ENCODE measurements around the gene REPIN1. TPM values are rescaled to one million over a fixed set of nuclear protein-coding genes. Genes with fewer than 3 reads are reported as not detected.
A peak's percentile ranks its signal among the peaks of the same experiment; 100 is the strongest.

REPIN1 gene
- total RNA-seq, 1 donor from 2014 or later, result 82.2 TPM

GRCh38 chr7:150398108-150398964 lies 29.7 kb downstream of the REPIN1 start:
- Mint-ChIP-seq H3K36me3 (ENCODE audit: low read depth) (peaks cover 3% of the 10 kb centered on the region), H3K27me3 (ENCODE audit: low read depth) (no peaks in the 10 kb centered on the region), H3K4me3 (ENCODE audit: low read depth) (no peak overlapping the region), H3K27ac (no peak overlapping the region), H3K9me3 (no peaks in the 10 kb centered on the region), H3K4me1 (ENCODE audit: low read depth) (peaks cover 28% of the 10 kb centered on the region)
- intact Hi-C loops (cut with micrococcal nuclease), result no loop called here
- no peak for DNase-seq (ENCODE audit: low spot score)

DNA sequence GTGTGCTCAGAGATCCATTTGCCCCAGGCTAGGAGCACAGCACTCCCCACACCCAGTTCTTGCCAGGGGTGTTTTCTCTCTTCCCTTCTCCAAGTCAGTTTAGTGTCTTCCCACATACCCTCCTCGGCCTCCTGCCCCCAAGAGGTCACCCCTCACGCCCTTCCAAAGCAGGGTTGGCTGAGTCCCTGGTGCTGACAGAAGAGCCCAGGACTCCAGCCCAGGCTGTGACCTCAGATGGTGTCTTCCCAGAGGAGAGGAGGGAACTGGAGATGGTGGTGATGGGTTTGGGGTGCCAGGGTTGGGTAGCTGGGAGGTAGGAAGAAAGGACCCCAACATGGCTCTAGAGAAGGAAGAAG lies 30.3 kb downstream of the REPIN1 start:
- Mint-ChIP-seq H3K36me3 (ENCODE audit: low read depth) (peaks cover 3% of the 10 kb centered on the region), H3K27me3 (ENCODE audit: low read depth) (no peaks in the 10 kb centered on the region), H3K27ac (no peak overlapping the region), H3K9me3 (no peaks in the 10 kb centered on the region), H3K4me3 (ENCODE audit: low read depth) (no peak overlapping the region), H3K4me1 (ENCODE audit: low read depth) (peaks cover 33% of the 10 kb centered on the region)
- intact Hi-C loops (cut with micrococcal nuclease), result no loop called here
- DNase-seq (ENCODE audit: low spot score), result no peak

DNA sequence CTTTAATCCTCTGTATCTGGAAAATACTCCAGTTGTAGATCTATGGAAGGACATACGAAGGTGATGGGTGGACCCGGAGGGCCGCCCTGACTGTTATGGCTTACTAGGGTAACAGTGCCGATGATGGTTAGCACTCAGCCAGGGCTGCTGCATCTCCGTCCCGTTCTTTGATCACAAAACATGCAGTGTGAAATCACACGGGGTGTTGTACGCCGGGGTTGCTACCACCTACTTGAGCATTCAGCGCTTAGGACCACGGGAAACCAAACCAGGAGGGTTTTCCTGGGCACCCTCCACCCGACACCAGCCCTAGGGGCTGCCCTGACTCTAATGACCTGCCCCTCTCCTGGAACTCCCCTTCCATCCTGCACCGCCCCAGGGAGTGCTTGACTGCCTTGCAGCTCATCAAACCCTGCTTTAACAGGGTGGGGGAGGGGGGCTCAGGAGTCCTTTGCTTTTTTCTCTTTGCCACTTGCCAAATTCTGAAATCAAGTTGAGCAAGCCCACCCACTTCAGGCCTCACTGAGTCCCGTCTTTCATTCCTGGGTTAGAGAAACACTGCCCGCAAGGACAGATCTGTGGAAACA lies 30.9 kb downstream of the REPIN1 start:
- no peaks in the 10 kb centered on the region for H3K9me3 Mint-ChIP-seq
- H3K4me1 Mint-ChIP-seq (ENCODE audit: low read depth), result peaks cover 38% of the 10 kb centered on the region
- H3K36me3 Mint-ChIP-seq (ENCODE audit: low read depth), result no peaks in the 10 kb centered on the region
- H3K27me3 Mint-ChIP-seq (ENCODE audit: low read depth), result no peaks in the 10 kb centered on the region
- DNase-seq (ENCODE audit: low spot score), result no peak
- H3K27ac Mint-ChIP-seq, result no peak overlapping the region
- intact Hi-C loops (cut with micrococcal nuclease), result no loop called here
- H3K4me3 Mint-ChIP-seq (ENCODE audit: low read depth), result no peak overlapping the region

GRCh38 chr7:150400008-150400787 lies 31.6 kb downstream of the REPIN1 start:
- Mint-ChIP-seq H3K27ac (no peak overlapping the region), H3K4me3 (ENCODE audit: low read depth) (no peak overlapping the region), H3K27me3 (ENCODE audit: low read depth) (no peaks in the 10 kb centered on the region), H3K4me1 (ENCODE audit: low read depth) (peaks cover 39% of the 10 kb centered on the region), H3K9me3 (no peaks in the 10 kb centered on the region), H3K36me3 (ENCODE audit: low read depth) (no peaks in the 10 kb centered on the region)
- intact Hi-C loops (cut with micrococcal nuclease), result no loop called here
- DNase-seq (ENCODE audit: low spot score), result no peak

GRCh38 chr7:150400788-150401423 lies 32.3 kb downstream of the REPIN1 start:
- H3K4me3 Mint-ChIP-seq (ENCODE audit: low read depth), result no peak overlapping the region
- no peaks in the 10 kb centered on the region for H3K9me3 Mint-ChIP-seq
- H3K4me1 Mint-ChIP-seq (ENCODE audit: low read depth), result peaks cover 43% of the 10 kb centered on the region
- no peaks in the 10 kb centered on the region for H3K36me3 Mint-ChIP-seq (ENCODE audit: low read depth)
- intact Hi-C loops (cut with micrococcal nuclease), result no loop called here
- H3K27me3 Mint-ChIP-seq (ENCODE audit: low read depth), result no peaks in the 10 kb centered on the region
- DNase-seq (ENCODE audit: low spot score), result no peak
- no peak overlapping the region for H3K27ac Mint-ChIP-seq

- no peaks in the 10 kb centered on the region for H3K36me3 Mint-ChIP-seq (ENCODE audit: low read depth)
- H3K4me1 Mint-ChIP-seq (ENCODE audit: low read depth), result peaks cover 48% of the 10 kb centered on the region
- H3K27me3 Mint-ChIP-seq (ENCODE audit: low read depth), result no peaks in the 10 kb centered on the region
- intact Hi-C loops (cut with micrococcal nuclease), result no loop called here
- H3K4me3 Mint-ChIP-seq (ENCODE audit: low read depth), result no peak overlapping the region
- DNase-seq (ENCODE audit: low spot score), result no peak
- no peak overlapping the region for H3K27ac Mint-ChIP-seq
- H3K9me3 Mint-ChIP-seq, result no peaks in the 10 kb centered on the region
Observed at GRCh38 chr7:150401424-150401790, 32.8 kb downstream of the REPIN1 start.

GRCh38 chr7:150401861-150402631 lies 33.4 kb downstream of the REPIN1 start:
- DNase-seq (ENCODE audit: low spot score), result no peak
- intact Hi-C loops (cut with micrococcal nuclease), result no loop called here
- H3K9me3 Mint-ChIP-seq, result no peaks in the 10 kb centered on the region
- H3K36me3 Mint-ChIP-seq (ENCODE audit: low read depth), result peaks cover 1% of the 10 kb centered on the region
- H3K27me3 Mint-ChIP-seq (ENCODE audit: low read depth), result no peaks in the 10 kb centered on the region
- H3K4me3 Mint-ChIP-seq (ENCODE audit: low read depth), result peak overlapping the region; percentile 24
- peak overlapping the region; percentile 31 for H3K27ac Mint-ChIP-seq
- peaks cover 53% of the 10 kb centered on the region for H3K4me1 Mint-ChIP-seq (ENCODE audit: low read depth)

- DNase-seq (ENCODE audit: low spot score), result no peak
- Mint-ChIP-seq H3K9me3 (no peaks in the 10 kb centered on the region), H3K27ac (peak overlapping the region; percentile 31), H3K36me3 (ENCODE audit: low read depth) (peaks cover 3% of the 10 kb centered on the region), H3K4me3 (ENCODE audit: low read depth) (peak overlapping the region; percentile 54), H3K4me1 (ENCODE audit: low read depth) (peaks cover 55% of the 10 kb centered on the region), H3K27me3 (ENCODE audit: low read depth) (no peaks in the 10 kb centered on the region)
- intact Hi-C loops (cut with micrococcal nuclease), result no loop called here
Observed at GRCh38 chr7:150402671-150403321, 34.2 kb downstream of the REPIN1 start.

DNA sequence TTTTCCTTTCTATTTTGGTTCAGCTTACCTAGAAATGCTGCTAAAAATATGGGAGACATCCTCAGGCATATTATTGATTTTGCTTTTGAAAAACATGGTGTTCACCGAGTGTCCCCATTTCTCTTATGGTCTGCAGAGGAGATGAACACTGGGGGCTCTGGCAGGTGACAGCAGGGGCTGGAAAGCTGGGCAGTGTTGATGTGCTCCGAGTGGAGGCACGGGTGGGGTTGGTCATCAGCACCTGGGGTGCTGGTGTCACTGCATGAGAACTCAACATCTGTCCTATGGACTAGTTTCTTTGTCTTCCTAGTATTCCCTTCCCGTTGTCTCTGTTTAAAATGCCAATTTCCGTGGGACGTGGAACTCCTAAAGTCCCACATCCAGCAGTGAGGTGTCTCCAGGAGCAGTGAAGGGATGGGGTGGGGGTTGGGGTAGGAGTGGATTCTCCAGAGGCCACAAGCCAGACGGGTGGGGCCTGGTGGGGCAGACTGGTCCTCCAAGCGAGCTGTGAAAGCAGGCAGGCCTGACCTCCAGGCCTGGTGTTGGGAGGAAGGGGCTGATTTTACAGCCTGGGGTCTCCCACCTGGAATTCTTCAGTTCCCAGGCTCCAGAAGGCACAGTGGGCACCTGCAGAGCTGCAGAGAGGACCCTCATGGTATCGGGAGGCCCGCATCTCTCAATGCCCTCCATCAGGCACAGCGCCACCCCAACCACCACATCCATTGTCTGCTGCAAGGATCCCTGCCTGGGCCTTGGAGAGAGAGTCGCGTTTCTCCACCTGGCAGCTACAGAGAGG lies 35.0 kb downstream of the REPIN1 start:
- Mint-ChIP-seq H3K4me1 (ENCODE audit: low read depth) (peaks cover 57% of the 10 kb centered on the region), H3K27me3 (ENCODE audit: low read depth) (no peaks in the 10 kb centered on the region), H3K9me3 (no peaks in the 10 kb centered on the region), H3K4me3 (ENCODE audit: low read depth) (peak overlapping the region; percentile 81), H3K36me3 (ENCODE audit: low read depth) (peaks cover 5% of the 10 kb centered on the region), H3K27ac (peak overlapping the region; percentile 82)
- intact Hi-C loops (cut with micrococcal nuclease), result loop anchor here (2.0 kb wide), 1 partner anchor 47 kb away; no protein-coding TSS in a partner anchor
- no peak for DNase-seq (ENCODE audit: low spot score)

DNA sequence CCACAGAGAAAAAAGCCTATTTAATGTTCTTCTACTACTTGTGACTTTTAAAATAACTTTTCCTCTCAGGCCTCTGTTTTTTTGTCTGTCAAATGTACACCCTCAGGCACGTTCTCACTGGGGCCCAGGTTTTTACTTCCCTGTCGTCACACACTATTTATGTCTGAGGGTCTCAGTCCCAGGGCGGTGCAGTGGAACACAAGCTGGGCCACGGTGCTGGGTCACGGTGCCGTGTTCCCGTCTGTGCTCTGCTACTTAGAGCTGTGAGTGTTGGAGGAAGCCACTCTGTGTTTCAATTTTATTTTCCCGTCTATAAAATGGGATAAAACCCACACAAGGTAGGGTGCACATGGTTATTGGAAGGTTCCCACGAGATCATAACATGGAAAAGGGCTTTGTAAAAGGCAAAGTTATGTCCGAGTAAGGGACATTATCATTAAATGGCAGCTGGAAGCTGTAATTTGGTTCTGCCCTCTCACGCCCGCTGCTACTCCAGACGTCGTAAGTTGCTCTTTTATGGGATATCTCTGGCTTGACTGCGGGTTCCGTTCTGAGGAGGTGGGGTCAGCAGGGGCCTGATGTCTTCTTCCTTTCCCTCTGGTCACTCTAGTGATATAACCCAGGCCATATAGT lies 35.7 kb downstream of the REPIN1 start:
- DNase-seq (ENCODE audit: low spot score), result no peak
- H3K27me3 Mint-ChIP-seq (ENCODE audit: low read depth), result no peaks in the 10 kb centered on the region
- peak overlapping the region; percentile 82 for H3K27ac Mint-ChIP-seq
- peaks cover 10% of the 10 kb centered on the region for H3K36me3 Mint-ChIP-seq (ENCODE audit: low read depth)
- intact Hi-C loops (cut with micrococcal nuclease), result loop anchor here (2.0 kb wide), 1 partner anchor 47 kb away; no protein-coding TSS in a partner anchor
- H3K4me1 Mint-ChIP-seq (ENCODE audit: low read depth), result peaks cover 63% of the 10 kb centered on the region
- no peaks in the 10 kb centered on the region for H3K9me3 Mint-ChIP-seq
- H3K4me3 Mint-ChIP-seq (ENCODE audit: low read depth), result peak overlapping the region; percentile 81

Data from activated T-helper 2 cell treated with anti-CD3 and anti-CD28 coated beads, Interferon-gamma antibody, Interleukin-2, Interleukin-4, amounts not matched to agents 10 μg/mL and 5 μg/mL and 100 μg/mL, durations not matched to agents 14 hours and 24 hours and 36 hours (primary cell).